NAMALWA (cell line): ENCODE data around the gene IQGAP1.
A peak's percentile ranks its signal among the peaks of the same experiment; 100 is the strongest.

ENCODE experiments used
- DNase-seq: peaks from one replicate; pipeline ENCODE4 v3.0.0-alpha.2; 2015; ENCODE audit warnings: low spot score

Gene IQGAP1

DNA sequence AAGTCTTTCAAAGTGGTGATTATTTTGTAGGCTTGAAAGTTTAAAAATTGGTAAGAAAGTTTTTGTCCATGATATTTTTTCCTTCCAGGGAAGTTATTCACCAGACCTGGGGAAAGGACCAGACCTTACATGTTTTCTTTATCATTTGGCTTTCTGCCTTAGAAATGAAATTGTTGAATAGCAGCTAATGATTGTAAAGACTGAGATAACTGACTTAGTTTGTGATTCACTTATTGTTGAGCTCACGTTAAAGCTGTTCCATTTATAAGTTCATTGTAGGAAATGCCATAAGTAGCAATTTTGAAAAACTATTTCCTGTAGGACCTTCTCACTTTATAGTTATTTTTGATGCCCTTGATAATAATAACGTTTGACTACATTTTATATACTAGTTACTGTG lies 51.9 kb downstream of the IQGAP1 start:
- no peak for DNase-seq

DNA sequence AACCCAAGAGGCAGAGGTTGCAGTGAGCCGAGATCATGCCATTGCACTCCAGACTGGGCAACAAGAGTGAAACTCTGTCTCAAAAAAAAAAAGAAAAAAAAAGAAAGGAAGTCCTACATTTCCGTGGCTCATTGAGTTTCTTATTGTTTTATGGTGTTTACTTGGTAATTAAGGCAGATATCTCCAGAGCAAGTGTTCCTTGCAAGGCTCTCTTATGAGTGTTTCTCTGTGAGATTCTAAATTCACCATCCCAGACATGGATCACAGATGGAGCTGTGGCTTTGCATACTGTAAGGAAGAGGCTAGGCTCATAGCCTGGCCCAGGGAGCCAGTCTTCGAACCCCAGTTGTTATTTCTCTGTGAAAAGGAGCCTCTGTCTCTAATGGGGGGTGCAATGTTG lies 53.0 kb downstream of the IQGAP1 start:
- no peak for DNase-seq

DNA sequence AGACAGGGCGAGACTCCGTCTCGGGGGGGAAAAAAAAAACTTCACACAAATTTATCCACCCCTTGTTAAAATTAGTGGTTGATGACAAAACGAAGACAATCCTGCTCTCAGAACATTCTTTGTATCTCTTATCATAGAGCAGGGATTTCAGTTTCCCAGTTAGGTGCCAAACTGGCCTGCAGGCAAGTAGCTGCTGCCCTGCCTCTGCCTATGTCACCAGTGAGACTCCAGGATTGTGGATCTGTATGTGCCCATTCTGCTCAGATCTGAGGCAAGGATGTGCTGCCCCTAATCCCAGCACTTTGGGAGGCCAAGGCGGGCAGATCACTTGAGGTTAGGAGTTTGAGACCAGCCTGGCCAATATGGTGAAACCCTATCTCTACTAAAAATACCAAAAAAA lies 54.4 kb downstream of the IQGAP1 start:
- DNase-seq, result no peak

DNA sequence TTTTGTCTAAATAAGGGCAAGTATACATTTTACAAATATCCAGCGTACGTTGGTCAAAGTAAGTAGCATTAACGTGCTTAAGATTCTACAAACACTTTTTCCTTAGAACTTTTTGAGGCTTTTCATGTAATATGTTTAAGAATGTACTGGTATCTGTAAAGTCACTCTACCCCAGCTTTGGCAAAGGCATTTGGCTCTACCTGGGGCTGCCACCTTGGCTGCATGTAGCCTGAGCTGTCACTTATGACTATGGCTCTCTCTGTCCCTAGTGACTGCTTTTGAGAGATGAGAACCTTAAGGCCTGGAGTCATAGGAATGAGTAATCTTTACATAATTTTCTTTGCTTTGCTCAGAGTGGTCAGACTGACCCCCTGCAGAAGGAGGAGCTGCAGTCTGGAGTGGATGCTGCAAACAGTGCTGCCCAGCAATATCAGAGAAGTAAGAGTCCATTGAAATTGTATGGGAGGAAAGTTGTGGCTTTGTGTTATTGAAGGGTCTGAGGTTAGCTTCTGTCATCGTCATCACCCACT lies 61.2 kb downstream of the IQGAP1 start:
- no peak for DNase-seq

DNA sequence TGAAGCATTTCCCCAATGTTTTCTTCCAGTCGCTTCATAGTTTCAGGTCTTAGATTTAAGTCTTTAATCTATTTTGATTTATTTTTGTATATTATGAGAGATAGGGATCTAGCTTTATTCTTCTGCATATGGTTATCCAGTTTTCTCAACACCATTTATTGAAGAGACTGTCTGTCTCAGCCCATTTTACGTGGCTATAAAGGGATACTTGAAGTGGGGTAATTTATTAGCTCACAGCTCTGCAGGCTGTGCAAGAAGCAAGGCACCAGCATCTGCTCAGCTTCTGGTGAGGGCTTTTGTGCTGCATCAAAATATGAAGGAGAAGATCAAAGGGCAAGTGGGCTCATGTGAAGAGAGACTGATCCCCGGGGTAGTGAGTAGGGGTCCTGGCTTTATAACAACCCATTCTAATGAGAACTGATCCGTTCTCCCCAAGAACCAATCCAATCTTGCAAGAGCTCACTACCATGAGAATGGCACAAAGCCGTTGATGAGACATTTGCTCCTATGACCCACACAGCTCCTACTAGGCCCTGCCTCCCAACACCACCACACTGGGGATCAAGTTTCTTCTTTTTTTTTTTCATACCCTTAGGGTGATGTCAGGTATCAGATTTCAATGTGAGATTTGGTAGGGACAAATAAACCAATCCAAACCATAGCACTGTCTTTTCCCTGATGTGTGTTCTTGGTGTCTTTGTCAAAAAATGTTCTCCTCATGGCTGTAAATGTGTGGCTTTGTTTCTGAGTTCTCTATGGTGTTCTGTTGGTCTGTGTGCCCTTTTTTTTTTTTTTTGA lies 63.2 kb downstream of the IQGAP1 start:
- DNase-seq, result no peak

DNA sequence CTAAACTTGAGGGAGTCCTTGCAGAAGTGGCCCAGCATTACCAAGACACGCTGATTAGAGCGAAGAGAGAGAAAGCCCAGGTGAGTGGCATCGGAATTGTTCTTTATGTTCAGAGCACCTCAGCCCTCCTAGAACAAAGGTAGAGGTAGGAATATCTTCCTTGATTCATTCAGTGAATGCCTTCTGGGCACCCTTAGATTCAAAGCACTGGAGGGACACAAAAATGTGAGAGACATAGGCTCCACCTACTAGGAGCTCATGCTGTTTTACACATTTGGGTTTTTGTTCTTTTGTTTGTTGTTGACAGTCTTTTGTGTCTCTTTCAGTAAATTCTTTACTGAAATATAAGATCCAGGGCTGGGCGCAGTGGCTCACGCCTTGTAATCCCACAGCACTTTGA lies 68.2 kb downstream of the IQGAP1 start:
- DNase-seq, result no peak

DNA sequence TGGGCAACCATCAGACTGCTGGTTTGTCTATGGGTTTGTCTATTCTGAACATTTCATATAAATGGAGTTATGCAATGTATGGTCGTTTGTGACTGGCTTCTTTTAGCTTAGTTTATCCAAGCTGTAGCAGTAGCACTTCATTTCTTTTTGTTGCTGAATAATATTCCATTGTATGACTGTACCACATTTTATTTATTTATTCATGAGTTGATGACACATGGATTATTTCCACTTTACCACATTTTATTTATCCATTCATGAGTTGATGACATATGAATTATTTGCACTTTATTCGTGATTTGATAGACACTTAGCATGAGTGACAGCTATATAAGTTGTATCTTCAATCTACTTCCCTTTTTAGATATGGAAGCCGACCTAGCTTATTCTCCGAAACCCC lies 70.0 kb downstream of the IQGAP1 start:
- DNase-seq, result no peak

DNA sequence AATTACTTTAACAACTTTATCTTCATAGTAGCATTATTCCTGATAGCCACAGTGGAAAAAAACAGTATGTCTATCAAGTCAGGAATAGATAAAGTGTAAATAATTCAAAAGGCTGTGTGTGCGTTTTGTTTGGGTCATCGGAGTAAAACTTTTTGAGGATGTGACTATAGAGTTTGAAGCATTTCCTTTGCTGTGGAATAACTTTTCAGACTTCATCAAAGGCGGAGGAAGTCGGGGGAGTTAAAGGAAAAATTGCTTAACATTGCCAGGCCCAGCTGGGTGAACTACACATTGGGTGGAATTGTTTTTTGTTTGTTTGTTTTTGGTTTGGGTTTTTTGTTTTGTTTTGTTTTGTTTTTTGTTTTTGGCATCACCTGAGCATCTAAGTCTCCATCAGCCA lies 71.3 kb downstream of the IQGAP1 start:
- DNase-seq, result no peak

DNA sequence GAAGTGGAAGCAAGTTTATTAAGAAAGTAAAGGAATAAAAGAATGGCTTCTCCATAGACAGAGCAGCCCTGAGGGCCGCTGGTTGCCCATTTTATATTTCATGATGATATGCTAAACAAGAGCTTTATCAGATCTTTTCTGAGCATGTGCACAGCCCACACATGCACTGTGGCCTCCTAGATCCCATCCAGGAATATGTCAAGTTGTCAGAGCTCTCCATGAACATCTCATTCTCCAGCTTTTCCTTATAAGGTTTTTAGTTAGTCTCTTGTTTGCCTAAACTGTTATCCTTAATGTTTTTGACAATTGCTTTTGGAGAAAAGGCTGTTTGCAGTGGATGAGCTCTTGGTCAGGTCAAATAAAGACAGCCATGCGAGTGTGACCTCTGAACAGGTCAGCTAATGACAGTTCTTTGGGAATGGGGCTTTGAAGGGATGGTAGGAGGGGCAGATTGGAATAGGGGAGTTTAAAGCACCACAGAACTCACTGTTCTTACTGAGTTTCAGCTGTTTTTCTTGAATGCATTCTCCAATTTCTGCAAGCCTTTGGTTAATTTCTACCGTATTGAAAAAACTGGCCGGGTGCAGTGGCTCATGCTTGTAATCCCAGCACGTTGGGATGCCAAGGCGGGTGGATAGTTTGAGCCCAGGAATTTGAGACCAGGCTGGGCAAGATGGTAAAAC lies 72.2 kb downstream of the IQGAP1 start:
- no peak for DNase-seq

DNA sequence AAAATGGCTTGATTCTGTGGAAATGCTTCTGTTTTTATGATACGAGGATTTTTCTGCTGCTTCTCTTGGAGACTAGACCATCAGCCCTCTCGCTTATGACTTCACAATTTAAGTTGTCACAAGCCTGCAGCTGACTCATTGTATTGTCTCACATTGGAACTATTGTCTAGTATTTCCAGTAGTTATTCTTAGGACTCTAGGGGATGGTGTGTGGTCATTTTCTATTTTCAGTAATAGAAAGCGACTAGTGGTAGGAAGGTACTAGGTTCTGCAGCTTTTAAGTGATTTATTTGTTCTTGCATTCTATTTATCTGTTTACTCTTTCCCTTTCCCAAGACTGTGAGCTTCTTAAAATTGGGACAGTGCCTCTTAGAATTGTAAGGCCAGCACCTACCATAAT lies 75.3 kb downstream of the IQGAP1 start:
- DNase-seq, result no peak

DNA sequence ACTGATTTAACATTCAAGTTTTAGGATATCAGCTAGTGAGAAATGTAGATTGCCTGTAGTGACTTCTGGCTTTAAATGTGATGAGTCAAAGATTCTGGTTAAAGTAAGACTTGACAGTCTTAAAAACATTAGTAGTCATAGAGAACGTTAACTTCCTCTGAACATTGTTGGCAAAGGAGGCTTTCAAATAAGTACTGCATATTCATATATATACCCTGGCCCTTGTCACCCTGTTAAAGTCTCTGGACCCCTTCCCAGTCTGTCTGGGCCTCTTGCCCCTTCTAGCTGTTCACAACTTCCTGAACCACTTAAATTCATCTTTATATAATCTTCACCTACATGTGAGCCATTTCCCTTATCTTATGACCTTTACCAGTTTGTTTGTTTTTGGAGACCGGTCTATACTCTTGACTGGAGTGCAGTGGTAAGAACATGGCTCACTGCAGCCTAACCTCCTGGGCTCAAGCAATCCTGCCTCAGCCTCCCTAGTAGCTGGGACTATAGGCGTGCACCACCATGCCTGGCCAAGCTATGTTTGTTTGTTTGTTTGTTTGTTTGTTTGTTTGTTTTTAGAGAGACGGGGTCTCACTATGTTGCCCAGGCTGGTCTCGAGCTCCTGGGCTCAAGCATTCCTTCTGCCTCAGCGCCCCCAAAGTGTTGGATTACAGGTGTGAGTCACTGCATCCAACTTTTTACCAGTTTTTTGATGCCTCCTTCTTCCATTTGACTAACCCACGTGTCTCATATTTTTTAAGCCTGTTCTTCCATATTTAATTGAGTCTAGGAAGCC lies 77.3 kb downstream of the IQGAP1 start:
- DNase-seq, result no peak

DNA sequence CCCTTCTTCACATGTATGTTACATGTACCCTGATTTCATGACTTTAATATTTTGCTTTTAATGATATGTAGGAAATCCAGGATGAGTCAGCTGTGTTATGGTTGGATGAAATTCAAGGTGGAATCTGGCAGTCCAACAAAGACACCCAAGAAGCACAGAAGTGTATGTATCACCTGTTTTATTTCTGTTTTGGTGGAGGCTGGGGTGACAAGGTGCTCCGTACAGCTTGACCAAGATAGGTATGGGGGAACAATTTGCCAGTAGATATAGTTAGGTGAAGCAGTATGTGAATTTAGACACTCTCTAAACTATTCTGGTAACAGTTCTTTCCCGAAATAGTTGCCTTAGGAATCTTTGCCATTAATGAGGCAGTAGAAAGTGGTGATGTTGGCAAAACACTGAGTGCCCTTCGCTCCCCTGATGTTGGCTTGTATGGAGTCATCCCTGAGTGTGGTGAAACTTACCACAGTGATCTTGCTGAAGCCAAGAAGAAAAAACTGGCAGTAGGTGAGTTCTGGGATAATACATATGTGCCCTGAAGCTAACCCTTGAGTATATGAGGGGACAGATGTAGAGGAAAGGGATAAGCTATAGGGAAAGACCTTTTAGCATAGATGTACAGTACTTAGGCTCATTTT lies 78.0 kb downstream of the IQGAP1 start:
- no peak for DNase-seq

DNA sequence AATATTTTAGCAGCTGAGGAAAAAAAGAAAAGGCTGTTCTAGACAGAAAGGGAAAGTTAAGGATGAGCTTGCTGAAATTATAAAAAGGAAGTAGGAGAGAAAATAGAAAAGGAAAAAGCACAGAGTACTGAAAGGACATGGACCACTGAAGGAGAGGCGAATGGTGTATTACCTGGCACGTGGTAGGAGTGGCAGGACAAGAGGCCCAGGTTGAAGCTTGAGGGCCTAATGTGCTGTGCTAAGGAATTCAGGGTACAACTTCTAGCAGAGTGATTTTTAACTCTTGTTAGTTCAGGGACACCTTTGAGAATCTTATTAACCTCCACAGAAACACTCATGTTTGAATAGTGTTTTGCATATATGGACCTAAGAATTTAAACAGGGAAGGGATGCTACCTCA lies 81.7 kb downstream of the IQGAP1 start:
- no peak for DNase-seq

DNA sequence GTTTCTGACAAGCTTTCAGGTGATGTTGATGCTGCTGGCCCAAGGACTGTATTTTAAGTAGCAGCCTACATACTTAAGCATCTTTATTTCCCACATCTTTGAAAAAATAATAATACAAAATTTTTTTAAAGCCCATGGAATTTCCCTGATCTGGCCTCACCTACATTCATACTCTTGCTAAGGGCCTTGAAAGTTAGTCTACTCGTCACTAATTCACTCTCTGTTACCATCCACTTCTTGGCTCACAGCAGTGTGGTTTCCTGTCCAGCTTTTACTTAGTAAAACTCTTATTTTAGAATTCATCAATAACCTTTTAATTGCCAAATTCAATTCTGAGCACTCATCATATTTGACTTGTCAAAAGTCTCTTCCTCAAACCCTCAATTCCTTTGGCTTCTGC lies 82.4 kb downstream of the IQGAP1 start:
- DNase-seq, result no peak

DNA sequence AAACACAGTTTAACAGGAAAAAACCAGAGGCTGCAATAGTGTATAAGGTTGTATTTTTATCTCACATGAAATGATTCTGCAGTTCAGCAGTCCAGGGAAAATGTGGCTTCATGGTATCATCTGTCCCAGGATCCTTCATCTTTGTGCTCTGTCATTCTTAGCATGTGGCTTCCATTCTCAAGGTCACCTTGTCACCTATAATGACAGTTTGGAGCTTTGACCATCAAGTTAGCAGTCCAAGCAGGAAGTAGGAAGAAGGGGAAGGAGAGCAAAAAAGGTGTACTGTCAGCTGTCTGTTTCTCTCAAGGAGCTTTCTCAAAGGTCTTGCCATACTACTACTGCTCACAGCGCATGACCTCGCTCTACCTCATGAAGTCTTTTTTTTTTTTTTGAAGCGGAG lies 83.1 kb downstream of the IQGAP1 start:
- no peak for DNase-seq

DNA sequence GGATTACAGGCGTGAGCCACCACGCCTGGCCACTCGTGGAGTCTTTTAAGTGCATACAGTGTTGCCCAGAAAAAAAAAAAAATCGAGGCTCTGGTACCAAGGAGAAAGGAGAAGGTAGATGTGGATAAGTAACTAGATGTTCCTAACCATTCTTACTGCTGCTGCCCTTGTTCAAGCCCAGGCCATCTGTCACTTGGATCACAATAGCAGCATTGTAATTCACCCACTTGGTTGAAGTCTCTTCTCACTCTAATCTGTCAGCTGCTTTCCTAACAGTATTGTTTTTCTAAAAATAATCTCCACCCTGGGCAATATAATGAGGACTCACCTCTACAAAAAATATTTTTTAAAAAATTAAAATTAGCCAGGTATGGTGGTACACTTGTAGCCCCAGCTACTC lies 83.7 kb downstream of the IQGAP1 start:
- no peak for DNase-seq

DNA sequence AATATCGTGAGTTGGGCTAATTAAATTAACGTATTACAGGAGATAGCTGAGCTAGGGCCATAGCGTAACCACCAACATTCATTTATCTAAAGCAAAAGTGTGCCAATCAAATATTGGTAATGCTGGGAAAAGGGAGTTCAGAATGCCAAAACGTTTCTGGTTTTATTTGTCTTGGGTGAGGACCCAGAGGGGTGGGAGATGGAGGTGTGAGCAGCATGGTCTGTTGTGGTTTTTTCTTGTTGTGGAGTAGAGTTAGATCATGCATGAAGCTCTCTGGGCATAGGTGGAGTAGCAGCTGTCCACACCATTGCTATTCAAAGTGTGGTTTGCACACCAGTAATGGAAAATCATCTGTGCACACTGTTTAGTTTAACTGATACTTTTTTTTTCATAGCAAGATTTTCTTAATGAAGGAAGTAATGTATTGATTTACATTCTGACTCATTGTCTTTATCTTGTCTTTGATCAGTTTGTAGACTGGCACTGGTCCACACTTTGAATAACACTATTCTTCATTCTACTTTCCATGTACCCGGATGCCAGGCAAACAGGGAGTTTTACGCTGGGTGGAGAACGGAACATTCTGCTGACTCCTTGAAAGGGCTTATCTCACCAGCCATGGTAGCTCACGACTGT lies 90.9 kb downstream of the IQGAP1 start:
- DNase-seq, result no peak

DNA sequence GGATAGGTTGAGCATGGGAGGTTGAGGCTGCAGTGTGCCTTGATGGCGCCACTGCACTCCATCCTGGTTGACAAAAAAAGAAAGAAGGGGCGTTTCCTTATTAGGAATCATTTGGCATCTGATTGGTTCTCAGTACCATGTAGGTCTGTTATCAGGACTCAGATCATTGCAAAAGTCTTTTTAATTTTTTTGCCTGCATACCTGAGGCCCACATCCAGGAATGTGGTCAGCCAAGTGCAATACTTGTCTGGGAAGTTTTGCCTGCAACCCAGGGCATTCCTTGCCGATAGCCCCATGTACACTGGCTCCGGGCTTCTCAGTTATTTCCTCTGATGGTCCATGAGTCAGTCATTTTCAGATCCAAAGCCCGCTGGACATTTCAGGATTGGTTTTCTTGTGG lies 91.6 kb downstream of the IQGAP1 start:
- no peak for DNase-seq

DNA sequence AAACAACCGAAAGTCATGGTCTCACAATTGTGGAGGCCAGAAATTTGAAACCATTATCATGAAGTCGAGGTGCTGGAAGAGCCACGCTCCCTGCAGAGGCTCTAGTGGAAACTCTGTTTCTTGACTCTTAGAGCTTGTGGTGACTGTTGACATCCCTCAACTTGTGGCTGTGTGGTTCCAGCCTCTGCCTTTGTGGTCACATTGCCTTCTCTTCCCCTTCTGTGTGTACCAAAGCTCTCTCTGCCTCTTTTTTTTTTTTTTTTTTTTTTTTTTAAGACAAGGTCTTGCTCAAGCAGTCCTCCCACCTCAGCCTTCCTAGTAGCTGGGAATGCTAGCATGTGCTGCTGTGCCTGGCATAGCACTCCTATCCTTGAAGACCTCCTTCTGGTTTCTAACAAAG lies 93.0 kb downstream of the IQGAP1 start:
- no peak for DNase-seq

DNA sequence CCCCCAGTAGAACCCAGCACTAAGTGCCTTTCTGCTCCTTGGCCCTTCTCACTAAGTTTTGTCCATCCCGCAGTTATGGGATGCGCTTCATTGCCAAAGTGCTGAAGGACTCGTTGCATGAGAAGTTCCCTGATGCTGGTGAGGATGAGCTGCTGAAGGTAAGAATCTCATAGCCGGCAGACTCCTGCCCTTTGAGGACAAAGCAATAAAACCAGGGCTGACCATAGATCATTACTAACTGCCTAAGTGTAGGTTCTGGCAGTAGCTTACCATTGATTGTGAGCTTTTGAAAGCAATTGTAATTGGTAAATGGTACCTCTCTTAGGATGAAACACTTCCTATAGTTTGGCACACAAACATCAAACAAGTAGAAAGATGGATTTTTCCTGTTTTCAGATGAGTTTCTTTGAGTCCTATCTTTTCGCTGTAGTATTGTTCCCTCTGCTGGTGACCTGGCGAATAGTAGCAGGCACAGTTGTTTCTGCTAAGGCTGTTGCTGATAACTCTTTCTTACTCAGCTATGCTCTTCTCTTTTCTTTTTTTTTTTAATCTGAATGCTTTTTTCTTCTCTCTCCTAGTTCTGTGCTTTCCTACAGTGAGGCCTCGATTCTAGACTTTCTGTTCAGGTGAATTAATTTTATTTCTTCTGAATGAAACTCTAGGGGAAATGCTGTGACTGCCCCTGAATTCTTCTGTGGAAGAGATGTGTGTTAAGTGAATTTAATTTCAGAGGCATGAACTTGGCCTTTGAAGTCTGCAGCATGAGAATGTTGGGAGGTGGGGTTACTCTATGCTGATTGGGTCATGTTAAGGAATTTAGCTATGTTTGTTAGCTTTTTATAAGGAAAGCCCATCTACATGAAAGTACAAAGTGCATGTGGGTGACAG lies 94.3 kb downstream of the IQGAP1 start:
- peak; percentile 68 for DNase-seq

DNA sequence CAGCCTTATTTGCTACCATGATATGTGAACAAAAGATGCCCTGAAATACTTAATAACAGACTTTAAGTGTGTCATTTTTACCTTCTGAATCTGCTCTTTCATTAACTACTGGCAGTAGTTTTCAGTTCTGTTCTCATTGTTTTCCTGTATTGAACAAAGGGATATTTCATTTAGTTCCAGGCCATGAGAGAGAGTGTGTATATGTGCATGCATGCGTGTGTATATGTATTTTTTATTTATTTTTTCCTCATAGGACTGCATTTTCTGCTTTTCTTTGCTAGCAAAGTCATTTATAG lies 94.9 kb downstream of the IQGAP1 start:
- no peak for DNase-seq
